ENCODE results near the gene DDX19B. TPM values are rescaled to one million over a fixed set of nuclear protein-coding genes. Genes with fewer than 3 reads are reported as not detected.
"Not testable (repeated sequence)": the region's sequence is repeated elsewhere in the genome, so short reads cannot be mapped to it uniquely, and the experiment has no call there.

Gene DDX19B
- total and polyA plus RNA-seq, 2 donors = 16.3 to 25.9 TPM

GRCh38 chr16:70295634-70296033 lies 3.4 kb upstream of the DDX19B start:
- Histone ChIP-seq H3K27ac (ENCODE audit: low read depth) (no peak overlapping the region), H3K4me1 (ENCODE audit: insufficient read depth) (no peaks in the 10 kb centered on the region), H3K36me3 (ENCODE audit: insufficient read depth) (no peaks in the 10 kb centered on the region), H3K4me3 (ENCODE audit: low read depth, low read length) (no peak overlapping the region)
- no peak for DNase-seq (ENCODE audit: extremely low spot score)

GRCh38 chr16:70301121-70301520 lies 2.1 kb downstream of the DDX19B start:
- H3K27ac ChIP-seq (ENCODE audit: low read depth) = no peak overlapping the region
- no peaks in the 10 kb centered on the region for H3K4me1 ChIP-seq (ENCODE audit: insufficient read depth)
- WGBS = 99% methylated on average over 1 of the region's 1 CpG
- no peak overlapping the region for H3K4me3 ChIP-seq (ENCODE audit: low read depth, low read length)
- no peaks in the 10 kb centered on the region for H3K36me3 ChIP-seq (ENCODE audit: insufficient read depth)
- DNase-seq (ENCODE audit: extremely low spot score) = no peak

- no peaks in the 10 kb centered on the region for H3K4me1 ChIP-seq (ENCODE audit: insufficient read depth)
- H3K36me3 ChIP-seq (ENCODE audit: insufficient read depth) = no peaks in the 10 kb centered on the region
- H3K4me3 ChIP-seq (ENCODE audit: low read depth, low read length) = no peak overlapping the region
- WGBS = 58% methylated on average over 1 of the region's 1 CpG
- no peak overlapping the region for H3K27ac ChIP-seq (ENCODE audit: low read depth)
- DNase-seq (ENCODE audit: extremely low spot score) = no peak
Observed at GRCh38 chr16:70302745-70303144, 3.8 kb downstream of the DDX19B start.

- no peak overlapping the region for H3K27ac ChIP-seq (ENCODE audit: low read depth)
- H3K4me3 ChIP-seq (ENCODE audit: low read depth, low read length) = no peak overlapping the region
- H3K4me1 ChIP-seq (ENCODE audit: insufficient read depth) = no peaks in the 10 kb centered on the region
- no peak for DNase-seq (ENCODE audit: extremely low spot score)
- H3K36me3 ChIP-seq (ENCODE audit: insufficient read depth) = no peaks in the 10 kb centered on the region
- WGBS = 75% methylated on average over 3 of the region's 3 CpGs
Observed at GRCh38 chr16:70304892-70305448, 6.0 kb downstream of the DDX19B start.

DNA sequence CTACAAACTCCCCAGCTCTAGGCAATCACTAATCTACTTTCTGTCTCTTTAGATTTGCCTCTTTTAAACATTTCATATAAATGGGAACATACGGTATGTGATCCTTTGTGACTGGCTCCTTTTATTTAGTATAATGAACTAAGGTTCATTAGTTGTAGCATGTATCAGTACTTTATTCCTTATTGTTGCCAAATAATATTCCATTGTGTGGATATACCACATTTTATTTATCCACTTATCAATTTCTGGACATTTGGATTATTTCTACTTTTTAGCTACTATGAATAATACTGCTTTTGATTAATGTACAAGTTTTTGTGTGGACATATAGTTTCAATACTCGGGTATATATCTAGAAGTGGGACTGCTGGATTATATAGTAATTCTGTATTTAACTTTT lies 7.9 kb downstream of the DDX19B start:
- Histone ChIP-seq H3K36me3 (ENCODE audit: insufficient read depth) (peaks cover 1% of the 10 kb centered on the region), H3K4me3 (ENCODE audit: low read depth, low read length) (no peak overlapping the region)
- WGBS = 92% methylated on average over 2 of the region's 2 CpGs

DNA sequence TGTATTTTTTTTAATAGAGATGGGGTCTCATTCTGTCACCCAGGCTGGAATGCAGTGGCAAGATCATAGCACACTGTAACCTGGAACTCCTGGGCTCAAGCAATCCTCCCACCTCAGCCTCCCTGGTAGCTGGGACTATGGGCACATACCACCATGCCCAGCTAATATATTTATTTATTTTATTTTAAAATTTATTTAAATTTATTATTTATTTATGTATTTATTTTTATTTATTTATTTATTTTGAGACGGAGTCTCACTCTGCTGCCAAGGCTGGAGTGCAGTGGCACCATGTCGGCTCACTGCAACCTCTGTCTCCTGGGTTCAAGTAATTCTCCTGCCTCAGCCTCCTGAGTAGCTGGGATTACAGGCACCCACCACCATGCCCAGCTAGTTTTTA lies 8.7 kb downstream of the DDX19B start:
- WGBS = 97% methylated on average over 2 of the region's 2 CpGs
- H3K36me3 ChIP-seq (ENCODE audit: insufficient read depth); DNase-seq (ENCODE audit: extremely low spot score): not testable (repeated sequence)

More for the DNA sequence above, 7.9 kb downstream of the DDX19B start:
- DNase-seq (ENCODE audit: extremely low spot score) = no peak
- Histone ChIP-seq H3K27ac (ENCODE audit: low read depth) (no peak overlapping the region), H3K4me1 (ENCODE audit: insufficient read depth) (no peaks in the 10 kb centered on the region)

GRCh38 chr16:70320121-70320520 lies 21.1 kb downstream of the DDX19B start:
- Histone ChIP-seq H3K4me1 (ENCODE audit: insufficient read depth) (no peaks in the 10 kb centered on the region), H3K27ac (ENCODE audit: low read depth) (no peak overlapping the region), H3K4me3 (ENCODE audit: low read depth, low read length) (no peak overlapping the region), H3K36me3 (ENCODE audit: insufficient read depth) (peaks cover 5% of the 10 kb centered on the region)
- no peak for DNase-seq (ENCODE audit: extremely low spot score)
- 99% methylated on average over 5 of the region's 5 CpGs for WGBS

More for the DNA sequence above, 8.7 kb downstream of the DDX19B start:
- not testable (repeated sequence) for H3K4me1 ChIP-seq (ENCODE audit: insufficient read depth); H3K4me3 ChIP-seq (ENCODE audit: low read depth, low read length); H3K27ac ChIP-seq (ENCODE audit: low read depth)

DNA sequence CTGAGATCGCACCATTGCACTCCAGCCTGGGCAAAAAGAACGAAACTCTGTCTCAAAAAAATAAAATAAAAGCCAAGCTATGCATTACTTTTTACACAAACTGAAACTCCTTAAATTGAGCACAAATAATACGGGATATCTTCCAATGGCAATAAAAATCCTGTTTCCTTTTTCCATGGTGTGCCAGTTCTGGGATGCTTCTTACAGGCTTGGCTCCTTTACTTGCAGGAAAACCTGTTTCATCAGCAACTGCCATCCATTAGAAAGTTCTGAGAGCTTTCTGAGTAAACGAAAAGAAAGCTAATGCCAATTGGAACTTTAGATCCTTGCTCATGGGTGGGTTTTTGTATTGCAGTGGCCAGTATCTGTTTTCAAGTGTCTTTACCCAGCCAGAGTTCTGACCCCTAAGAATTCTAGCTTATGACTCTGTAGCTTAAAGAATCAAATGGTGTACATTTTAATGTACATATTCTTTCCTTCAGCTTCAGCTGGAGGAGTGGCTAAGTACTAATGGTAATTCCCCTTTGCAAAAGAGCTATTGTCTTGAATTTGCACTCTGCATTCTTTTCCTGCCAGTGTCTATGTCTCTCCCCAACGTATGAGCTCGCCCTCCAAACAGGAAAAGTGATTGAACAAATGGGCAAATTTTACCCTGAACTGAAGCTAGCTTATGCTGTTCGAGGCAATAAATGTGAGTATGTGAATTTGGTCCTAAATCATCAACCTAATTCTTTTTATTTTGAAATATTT lies 26.2 kb downstream of the DDX19B start:
- Histone ChIP-seq H3K4me3 (ENCODE audit: low read depth, low read length) (no peak overlapping the region), H3K27ac (ENCODE audit: low read depth) (no peak overlapping the region), H3K4me1 (ENCODE audit: insufficient read depth) (no peaks in the 10 kb centered on the region), H3K36me3 (ENCODE audit: insufficient read depth) (peaks cover 6% of the 10 kb centered on the region)
- 92% methylated on average over 7 of the region's 7 CpGs for WGBS
- no peak for DNase-seq (ENCODE audit: extremely low spot score)

DNA sequence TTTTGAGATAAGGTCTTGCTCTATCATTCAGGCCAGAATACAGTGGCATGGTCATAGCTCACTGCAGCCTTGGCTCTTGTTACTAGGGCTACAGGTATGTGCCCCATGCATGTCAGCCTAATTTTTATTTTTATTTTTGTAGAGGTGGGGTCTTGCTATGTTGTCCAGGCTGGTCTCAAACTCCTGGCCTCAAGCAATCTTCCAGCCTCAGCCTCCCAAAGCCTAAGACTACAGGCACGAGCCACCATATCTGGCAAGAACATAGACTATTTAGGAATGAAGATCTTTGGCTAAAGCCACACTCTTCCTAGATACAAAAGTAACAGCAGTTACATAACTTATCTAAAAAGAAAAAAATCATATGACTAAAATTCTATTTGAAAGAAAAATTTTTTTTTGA lies 32.1 kb downstream of the DDX19B start:
- WGBS = 82% methylated on average over 1 of the region's 1 CpG
- H3K36me3 ChIP-seq (ENCODE audit: insufficient read depth) = peaks cover 3% of the 10 kb centered on the region

DNA sequence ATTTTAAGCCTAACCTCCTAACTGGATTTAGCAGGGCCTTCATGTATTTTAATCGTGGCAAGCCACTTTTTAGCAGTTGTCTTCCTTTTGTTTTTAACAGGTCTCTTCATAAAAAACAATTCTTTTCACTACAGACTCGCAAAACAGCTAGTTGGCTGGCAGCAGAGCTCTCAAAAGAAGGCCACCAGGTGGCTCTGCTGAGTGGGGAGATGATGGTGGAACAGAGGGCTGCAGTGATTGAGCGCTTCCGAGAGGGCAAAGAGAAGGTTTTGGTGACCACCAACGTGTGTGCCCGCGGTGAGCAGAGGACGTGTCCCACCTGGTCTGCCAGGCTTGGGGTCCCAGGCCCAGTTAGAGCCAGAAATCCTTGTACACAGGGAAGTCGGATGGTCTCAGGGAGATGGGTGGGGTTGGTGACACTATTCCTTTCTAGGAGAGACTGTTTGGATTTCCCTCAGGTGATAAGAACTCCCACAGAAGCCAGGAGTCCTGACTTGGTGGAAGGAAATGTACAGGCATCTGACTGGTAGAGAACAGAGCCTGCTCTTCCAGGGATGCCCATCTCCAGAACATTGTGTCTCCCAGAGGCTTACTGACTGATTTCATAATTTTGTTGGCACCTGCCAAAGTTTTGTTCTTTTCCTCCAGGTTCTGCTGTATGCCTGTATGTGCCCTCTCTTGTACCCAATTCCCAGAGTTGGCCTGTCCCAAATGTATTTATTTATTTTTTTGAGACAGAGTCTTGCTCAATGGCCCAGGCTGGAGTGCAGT lies 32.8 kb downstream of the DDX19B start:
- Histone ChIP-seq H3K36me3 (ENCODE audit: insufficient read depth) (peaks cover 3% of the 10 kb centered on the region), H3K4me3 (ENCODE audit: low read depth, low read length) (no peak overlapping the region), H3K4me1 (ENCODE audit: insufficient read depth) (no peaks in the 10 kb centered on the region), H3K27ac (ENCODE audit: low read depth) (no peak overlapping the region)
- WGBS = 61% methylated on average over 9 of the region's 9 CpGs
- DNase-seq (ENCODE audit: extremely low spot score) = no peak

More for the DNA sequence above, 32.1 kb downstream of the DDX19B start:
- Histone ChIP-seq H3K27ac (ENCODE audit: low read depth) (no peak overlapping the region), H3K4me3 (ENCODE audit: low read depth, low read length) (no peak overlapping the region), H3K4me1 (ENCODE audit: insufficient read depth) (no peaks in the 10 kb centered on the region)
- DNase-seq (ENCODE audit: extremely low spot score) = no peak

DNA sequence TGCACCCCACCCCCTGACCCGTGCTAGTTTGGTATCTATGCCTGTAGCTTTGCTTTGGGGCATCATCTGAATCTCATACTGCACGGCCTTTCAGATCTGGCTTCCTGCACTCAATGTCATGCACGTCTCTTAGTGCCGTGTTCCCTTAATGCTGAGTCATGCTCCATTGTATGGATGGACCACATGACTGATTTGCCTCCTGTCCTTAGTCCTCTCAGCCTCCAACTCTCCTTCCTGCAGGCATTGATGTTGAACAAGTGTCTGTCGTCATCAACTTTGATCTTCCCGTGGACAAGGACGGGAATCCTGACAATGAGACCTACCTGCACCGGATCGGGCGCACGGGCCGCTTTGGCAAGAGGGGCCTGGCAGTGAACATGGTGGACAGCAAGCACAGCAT lies 33.7 kb downstream of the DDX19B start:
- H3K4me3 ChIP-seq (ENCODE audit: low read depth, low read length); H3K36me3 ChIP-seq (ENCODE audit: insufficient read depth); H3K4me1 ChIP-seq (ENCODE audit: insufficient read depth); H3K27ac ChIP-seq (ENCODE audit: low read depth); DNase-seq (ENCODE audit: extremely low spot score): not testable (repeated sequence)
- WGBS = 83% methylated on average over 5 of the region's 12 CpGs

DNA sequence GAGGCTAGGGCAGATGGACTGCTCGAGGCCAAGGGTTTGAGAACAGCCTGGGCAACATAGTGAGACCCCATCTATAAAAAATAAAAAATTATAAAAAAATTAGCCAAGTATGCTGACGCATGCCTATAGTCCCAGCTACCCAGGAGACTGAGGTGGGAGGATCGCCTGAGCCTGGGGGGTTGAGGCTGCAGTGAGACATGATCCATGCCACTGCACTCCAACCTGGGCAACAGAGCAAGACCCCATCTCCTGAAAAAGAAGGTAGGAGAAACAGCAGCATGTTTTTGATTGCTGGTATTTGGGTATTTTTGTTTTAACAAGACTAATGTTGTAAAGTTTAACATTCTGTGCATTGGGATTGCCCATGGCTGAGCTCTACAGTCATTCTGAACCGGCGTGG lies 38.8 kb downstream of the DDX19B start:
- Histone ChIP-seq H3K36me3 (ENCODE audit: insufficient read depth) (no peaks in the 10 kb centered on the region), H3K4me3 (ENCODE audit: low read depth, low read length) (no peak overlapping the region), H3K4me1 (ENCODE audit: insufficient read depth) (no peaks in the 10 kb centered on the region), H3K27ac (ENCODE audit: low read depth) (no peak overlapping the region)
- DNase-seq (ENCODE audit: extremely low spot score) = no peak
- WGBS = 95% methylated on average over 5 of the region's 5 CpGs

GRCh38 chr16:70341600-70341999 lies 42.6 kb downstream of the DDX19B start:
- Histone ChIP-seq H3K36me3 (ENCODE audit: insufficient read depth) (no peaks in the 10 kb centered on the region), H3K4me1 (ENCODE audit: insufficient read depth) (no peaks in the 10 kb centered on the region), H3K27ac (ENCODE audit: low read depth) (no peak overlapping the region), H3K4me3 (ENCODE audit: low read depth, low read length) (no peak overlapping the region)
- WGBS = 80% methylated on average over 4 of the region's 4 CpGs
- no peak for DNase-seq (ENCODE audit: extremely low spot score)

DNA sequence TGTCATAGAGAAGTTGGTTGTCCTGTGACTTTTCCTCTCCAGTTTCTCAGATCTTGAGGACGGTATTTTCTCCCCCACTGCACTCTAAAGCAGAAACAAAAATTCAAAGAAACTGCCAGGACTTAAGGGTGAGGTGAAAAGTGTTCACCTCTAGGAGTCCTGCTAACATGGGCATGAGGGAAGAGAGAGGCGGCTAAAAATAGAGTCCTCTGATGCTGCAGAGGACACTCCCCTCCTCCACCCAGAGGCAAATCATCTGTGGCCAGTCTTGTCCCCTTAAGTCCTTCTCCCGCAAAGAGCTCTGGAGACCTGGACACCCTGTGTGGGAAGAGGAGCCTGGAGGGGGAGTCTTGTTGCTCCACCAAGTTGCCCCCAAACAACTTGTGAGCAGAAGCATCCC lies 43.0 kb downstream of the DDX19B start:
- Histone ChIP-seq H3K4me1 (ENCODE audit: insufficient read depth) (no peaks in the 10 kb centered on the region), H3K27ac (ENCODE audit: low read depth) (no peak overlapping the region), H3K4me3 (ENCODE audit: low read depth, low read length) (no peak overlapping the region), H3K36me3 (ENCODE audit: insufficient read depth) (no peaks in the 10 kb centered on the region)
- 70% methylated on average over 3 of the region's 3 CpGs for WGBS
- no peak for DNase-seq (ENCODE audit: extremely low spot score)

Data from urinary bladder (tissue), 4 donors.